Measurements from ENCODE around the gene CC2D1A.
A peak's percentile ranks its signal among the peaks of the same experiment; 100 is the strongest.
"Not testable (repeated sequence)": the region's sequence is repeated elsewhere in the genome, so short reads cannot be mapped to it uniquely, and the experiment has no call there.

Gene CC2D1A

DNA sequence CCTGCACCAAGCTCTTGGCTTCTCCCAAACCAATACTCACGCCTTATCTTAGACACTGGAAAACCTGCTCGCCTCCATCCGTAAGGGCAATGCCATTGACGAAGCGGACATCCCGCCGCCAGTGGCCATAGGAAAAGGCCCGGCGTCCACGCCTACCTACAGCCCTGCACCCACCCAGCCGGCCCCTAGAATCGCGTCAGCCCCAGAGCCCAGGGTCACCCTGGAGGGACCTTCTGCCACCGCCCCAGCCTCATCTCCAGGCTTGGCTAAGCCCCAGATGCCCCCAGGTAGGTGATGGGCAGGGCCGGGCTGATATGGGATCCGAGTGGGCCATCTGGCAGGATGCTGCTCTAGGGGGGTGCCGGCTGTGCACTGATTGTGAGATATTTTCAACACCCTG, 7.4 kb downstream of the CC2D1A start:
- no peak for DNase-seq

DNA sequence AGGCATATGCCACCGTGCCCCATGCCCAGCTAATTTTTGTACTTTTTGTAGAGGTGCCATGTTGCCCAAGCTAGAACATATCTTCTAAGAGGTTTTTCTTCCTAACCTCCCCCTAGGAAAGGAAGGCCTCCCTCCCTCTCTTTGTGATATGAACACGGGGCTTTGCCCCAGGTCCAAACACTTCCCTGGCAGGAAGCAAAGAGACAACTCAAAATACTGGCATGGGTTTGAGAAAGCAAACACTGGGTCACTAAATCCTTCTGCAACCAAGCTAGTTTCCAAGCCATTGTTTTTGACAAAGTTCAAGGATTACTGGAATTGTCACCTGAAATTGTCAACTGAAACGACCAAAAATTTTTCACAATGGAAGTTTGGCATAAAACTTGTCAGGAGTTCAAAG, 8.8 kb downstream of the CC2D1A start:
- no peak for DNase-seq

DNA sequence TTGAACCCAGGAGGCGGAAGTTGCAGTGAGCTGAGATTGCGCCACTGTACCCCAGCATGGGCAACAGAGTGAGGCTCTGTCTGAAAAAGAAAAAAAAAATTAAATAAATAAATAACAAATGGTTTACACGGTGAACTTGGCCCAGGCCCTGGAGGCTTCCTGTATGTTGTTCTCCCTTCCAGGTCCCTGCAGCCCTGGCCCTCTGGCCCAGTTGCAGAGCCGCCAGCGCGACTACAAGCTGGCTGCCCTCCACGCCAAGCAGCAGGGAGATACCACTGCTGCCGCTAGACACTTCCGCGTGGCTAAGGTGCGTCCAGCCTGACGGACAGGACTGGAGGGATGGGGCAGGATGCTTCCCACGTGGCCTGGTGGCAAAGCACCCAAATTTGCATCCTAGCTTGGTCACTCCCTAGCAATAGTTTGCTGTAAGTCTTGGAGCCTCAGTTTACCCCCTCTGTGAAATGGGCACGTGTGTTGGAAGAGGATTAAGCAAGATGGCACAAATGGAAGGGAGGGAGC, 11.9 kb downstream of the CC2D1A start:
- DNase-seq, result no peak

DNA sequence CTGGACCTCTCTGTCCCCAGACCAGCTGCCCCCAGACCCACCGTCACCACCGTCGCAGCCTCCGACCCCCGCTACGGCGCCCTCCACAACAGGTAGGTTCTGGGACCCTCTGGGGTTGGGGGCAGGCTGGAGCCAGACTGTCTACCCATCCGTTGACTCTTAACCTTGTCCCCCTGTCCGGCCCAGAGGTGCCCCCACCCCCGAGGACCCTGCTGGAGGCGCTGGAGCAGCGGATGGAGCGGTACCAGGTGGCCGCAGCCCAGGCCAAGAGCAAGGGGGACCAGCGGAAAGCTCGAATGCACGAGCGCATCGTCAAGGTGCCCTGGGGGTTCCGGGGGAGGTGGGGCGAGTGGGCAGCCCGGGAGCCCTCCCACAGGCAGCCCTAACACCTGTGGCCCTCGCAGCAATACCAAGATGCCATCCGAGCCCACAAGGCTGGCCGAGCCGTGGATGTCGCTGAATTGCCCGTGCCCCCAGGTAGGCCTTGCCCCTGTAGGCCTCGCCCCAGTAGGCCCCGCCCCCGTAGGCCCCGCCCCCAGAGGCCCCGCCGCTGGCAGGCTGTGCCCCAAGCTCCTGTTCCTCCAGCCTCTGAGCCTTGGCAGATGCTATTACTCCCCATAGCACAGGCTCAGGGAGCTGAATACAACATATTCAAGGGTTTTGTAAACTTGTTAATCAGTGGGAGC, 12.9 kb downstream of the CC2D1A start:
- DNase-seq, result no peak

DNA sequence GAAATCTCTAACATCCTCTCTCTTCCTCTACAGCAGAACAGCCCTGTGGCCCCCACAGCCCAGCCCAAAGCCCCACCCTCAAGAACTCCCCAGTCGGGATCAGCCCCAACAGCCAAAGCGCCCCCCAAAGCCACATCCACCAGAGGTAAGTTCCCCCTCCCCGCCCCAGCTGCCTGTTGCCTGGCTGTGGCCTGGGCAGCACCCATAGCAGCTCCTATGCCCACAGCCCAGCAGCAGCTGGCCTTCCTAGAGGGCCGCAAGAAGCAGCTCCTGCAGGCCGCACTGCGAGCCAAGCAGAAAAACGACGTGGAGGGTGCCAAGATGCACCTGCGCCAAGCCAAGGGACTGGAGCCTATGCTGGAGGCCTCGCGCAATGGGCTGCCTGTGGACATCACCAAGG, 14.5 kb downstream of the CC2D1A start:
- DNase-seq, result no peak

DNA sequence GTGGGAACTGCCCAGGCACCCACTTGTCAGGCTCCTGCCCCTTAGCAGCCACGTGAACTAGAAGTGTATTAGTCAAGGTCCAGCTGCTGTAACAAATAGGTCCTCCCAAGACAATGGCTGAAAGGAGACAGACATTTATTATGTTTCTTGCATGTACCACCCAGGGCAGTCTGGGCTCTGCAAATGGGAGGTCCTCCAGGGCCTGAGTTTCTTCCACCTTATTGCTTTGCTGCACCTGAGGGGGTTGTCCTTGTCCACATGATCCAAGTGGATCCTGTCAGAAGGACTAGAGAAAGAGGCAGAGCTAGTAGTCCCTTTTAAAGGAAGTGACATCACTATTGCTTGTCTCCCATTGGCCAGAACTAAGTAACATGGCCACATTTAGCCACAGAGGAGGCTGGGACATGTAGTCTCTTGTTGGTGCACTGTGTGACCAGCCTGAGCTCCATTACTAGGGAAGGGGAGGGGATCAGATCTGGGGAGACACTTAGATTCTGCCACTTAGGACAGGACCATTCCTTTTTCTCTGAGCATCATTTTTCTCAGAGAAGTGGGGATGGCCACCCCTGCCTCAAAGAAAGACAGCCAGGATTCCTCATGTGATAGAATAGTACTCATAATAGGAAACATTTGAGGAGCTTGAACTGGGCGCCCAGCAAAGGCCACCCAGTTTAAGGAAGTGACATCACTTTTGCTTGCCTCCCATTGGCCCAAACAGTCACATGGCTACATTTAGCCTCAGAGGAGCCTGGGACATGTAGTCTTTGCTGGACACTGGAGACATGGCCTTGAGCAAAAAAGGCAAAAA, 15.1 kb downstream of the CC2D1A start:
- DNase-seq, result peak; percentile 55

DNA sequence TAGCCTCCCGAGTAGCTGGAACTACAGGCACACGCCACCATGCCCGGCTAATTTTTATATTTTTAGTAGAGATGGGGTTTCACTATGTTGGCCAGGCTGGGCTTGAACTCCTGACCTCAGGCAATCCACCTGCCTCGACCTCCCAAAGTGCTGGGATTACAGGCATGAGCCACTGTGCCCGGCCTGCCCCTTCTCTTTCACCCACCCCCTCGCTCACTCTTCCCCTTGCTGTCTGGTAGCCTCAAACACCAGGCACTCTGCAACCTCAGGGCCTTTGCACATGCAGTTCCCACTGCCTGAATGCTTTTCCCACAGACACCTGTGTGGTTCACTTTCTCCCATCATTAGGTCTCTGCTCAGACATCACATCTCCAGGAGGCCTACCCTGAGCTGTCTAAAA, 16.1 kb downstream of the CC2D1A start:
- DNase-seq, result not testable (repeated sequence)

DNA sequence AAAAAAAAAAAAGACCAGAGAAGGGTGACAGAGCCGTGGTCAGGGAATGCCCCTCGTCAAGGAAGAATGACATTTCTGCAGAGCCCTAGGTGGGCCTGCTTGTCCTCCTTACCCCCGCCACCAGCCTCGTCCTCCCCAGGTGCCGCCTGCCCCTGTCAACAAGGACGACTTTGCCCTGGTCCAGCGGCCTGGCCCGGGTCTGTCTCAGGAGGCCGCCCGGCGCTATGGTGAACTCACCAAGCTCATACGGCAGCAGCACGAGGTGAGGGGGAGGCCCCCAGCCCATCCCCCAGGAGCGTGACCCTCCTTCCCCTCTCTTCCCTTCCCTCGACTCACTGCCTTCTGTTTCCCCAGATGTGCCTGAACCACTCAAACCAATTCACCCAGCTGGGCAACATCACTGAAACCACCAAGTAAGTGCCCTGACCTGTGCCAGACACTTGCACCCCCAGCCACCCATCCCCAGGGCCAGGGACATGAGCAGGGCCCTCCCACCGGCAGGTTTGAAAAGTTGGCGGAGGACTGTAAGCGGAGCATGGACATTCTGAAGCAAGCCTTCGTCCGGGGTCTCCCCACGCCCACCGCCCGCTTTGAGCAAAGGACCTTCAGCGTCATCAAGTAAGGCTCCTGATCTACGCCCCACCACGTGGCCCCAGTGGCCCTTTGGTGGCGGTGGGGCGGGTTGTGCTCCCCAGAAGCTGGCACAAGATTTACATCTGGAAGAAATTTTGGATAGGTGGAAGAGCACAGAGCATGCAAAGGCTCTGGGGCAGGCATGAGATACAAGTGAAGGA, 17.4 kb downstream of the CC2D1A start:
- no peak for DNase-seq

DNA sequence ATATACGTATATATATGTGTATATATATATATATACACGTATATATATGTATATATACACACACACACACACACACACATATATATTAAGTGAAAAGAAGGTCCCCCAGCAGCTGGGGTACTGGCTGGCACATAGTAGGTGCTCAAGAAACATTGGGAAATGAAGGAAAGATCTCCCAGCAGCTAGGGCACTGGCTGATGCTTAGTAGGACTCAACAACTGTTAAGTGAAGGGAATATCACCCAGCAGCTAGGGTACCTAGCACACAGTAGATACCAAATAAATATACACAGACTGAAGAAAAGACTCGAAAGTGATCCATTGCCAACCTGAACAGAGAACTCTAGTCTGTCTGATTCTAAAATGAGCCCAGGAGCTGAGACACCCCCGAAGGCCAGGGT, 20.0 kb downstream of the CC2D1A start:
- no peak for DNase-seq

DNA sequence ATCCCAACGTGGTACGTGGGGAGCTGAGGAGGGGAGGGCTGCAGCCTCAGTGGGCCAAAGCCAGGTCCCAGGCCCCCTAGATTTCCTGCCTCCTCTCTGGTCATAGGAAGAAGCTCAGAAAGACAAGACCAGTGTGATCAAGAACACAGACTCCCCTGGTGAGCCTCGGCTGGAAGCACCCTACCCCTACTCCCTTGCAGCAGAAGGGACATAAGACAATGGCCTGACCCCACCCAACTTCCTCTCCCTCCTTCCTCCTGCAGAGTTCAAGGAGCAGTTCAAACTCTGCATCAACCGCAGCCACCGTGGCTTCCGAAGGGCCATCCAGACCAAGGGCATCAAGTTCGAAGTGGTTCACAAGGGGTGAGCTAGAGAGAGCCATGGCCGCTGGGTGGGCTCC, 20.7 kb downstream of the CC2D1A start:
- no peak for DNase-seq

DNA sequence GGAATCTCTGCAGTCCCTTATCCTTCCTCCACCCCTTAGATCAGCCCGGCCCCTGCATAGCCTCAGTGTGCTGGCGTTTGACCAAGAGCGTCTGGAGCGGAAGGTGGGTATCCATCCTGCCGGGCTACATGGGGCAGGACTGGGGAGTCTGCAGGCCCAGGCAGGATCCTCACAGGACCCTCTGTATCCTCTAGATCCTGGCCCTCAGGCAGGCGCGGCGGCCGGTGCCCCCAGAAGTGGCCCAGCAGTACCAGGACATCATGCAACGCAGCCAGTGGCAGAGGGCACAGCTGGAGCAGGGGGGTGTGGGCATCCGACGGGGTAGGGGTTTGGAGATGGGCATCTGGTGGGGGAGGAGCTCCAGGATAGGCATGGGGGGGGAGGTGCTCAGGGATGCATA, 23.3 kb downstream of the CC2D1A start:
- no peak for DNase-seq

DNA sequence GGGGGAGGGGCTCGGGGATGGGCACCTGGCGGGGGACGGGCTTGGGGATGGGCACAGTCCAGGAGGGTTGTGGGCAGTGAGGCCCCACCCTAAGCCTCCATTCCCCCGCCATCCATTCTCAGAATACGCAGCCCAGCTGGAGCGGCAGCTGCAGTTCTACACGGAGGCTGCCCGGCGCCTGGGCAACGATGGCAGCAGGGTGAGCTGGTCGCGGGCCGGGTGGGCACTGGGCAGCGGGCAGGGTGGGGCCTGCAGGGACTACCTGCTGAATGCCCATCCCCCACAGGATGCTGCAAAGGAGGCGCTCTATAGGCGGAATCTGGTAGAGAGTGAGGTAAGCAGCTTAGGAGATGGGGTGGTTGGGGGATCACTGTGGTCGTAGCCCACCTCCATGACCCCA, 24.0 kb downstream of the CC2D1A start:
- DNase-seq, result no peak

DNA sequence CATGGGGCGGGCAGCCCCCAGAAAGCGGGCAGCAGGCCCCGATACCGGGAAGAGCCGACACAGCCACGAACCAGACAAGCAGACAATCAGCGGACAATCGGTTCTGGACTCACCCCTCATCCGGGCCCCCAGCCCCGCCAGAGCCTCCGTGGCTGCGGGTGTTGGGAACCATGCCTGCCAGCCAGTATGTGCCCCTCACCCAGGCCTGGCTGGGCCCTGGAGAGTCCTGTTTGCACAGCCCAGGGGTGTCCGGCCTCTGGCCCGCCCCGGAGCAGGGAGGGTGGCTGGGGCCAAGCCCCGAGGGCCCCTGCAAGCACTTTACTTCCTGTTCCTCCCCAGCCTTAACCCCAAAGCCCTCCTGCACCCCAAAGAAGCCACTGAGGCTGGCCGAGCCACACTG, 24.4 kb downstream of the CC2D1A start:
- no peak for DNase-seq

DNA sequence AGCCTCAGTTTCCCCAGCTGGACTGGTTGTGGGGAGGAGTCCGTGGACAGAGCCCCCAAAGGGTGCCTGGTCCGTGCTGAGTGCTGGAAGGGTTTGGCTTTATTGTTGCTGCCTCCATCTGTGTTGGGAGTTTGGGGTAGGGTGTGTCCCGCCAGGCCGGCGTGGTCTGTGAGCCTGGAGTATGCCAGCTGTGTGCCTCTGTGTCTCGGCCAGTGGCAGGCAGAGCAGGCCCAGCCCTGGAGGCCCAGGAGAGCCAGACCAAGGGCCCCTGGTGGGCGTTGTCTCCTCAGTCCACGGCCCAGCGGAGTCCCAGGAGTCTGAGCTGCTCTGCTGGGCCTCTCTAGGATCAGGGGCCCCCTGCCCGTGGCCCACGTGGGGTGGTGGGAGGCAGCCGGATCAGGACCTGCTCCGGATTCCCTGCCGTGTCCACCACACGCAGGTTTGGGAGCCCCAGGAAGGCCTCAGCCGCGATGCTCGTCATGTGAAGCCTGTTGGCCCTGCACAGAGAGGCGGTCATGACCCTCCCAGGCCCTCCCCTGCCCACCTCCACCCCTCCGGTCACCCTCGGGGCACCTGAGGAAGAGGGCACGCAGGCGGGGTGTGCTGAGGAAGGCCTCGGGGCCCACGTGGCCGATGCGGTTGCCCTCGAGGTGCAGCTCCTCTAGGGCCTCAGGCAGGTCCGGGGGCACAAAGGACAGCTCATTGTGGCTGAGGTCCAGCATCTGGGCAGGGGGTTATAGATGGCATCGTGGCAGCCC, 25.6 kb downstream of the CC2D1A start:
- no peak for DNase-seq

DNA sequence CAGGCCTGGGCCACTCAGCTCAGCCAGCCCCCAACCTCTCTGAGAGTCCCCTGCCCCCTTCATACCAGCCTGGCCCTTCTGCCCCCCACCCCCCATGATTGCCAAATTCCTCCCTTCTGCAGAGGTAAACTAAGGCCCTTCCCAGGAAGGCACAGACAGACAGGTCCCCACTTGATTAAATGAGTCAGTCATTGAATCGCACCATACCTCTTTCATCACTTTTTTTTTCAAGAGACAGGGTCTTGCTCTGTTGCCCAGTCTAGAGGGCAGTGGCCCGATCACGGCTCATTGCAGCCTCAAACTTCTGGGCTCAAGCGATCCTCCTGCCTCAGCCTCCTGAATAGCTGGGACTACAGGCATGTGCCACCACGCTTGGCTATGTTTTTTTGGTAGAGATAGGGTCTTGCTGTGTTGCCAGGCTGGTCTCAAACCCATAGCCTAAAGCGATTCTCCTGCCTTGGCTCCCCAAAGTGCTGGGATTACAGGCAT, 26.2 kb downstream of the CC2D1A start:
- no peak for DNase-seq

DNA sequence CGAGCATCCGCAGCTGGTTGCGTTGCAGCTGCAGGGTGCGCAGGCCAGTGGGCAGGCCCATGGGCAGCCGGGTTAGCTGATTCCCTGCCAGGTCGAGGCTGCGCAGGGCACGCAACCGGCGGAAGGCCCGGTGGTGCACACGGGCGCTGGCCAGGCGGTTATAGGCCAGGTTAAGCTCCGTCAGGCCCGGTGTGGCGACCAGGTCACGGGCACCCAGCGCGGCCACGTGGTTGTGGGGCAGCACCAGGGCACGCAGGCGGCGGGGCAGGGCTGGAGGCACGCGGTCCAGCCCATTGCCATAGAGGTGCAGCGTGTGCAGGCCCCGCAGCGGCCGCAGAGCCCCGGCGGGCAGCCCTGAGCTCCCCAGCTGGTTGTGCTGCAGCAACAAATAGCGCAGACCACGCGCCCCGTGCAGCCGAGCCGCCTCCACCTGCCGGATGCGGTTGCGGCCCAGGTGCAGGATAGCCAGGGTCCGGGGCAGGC, 27.0 kb downstream of the CC2D1A start:
- DNase-seq, result no peak

DNA sequence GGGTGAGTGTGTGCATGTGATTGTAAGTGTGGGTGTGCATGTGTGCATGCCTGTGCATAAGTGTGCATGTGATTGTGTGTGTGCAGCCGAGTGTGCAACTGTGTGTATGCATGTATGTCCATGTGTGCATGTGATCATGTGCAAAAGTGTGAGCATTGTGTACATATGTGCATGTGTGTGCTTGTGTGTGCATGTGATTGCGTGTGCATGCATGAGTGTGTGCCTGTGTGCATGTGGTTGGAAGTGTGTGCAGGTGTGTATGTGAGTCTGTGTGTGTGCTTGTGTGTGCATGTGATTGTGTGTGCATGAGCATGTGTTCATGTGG, 28.7 kb downstream of the CC2D1A start:
- no peak for DNase-seq

DNA sequence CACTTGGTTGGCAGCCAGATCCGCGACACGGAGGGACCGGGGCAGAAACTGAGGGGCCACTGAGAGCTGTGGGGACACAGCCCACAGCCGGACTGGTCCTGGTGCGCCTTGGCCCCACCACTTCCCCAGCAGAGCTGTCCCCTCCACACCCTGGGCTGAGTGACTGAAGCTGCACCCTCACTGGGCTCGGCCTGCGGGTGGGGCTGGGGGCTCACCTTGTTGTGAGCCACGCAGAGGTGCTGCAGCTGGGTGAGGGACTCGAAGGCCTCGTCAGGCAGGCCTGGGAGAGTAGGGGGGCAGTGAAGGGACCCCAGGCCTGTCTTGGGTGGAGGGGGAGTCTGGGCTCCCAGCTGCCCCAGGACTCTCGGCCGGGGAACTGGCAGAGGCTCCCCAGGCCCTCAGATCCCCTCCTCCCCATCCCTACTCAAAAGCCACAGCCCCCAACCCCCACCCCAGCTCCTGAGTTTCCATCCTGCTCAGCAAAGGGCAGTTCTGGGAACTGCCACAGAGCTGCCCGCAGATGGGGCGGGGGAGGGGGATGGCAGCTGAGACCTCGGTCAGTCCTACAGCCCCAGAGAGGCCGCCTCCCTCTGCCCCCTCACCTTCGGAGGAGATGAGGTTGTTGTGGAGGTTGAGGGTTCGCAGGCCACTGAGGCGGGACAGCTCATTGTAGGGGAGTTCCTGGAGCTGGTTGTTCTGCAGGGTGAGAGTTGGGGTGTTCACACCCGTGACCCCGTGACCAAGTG, 29.9 kb downstream of the CC2D1A start:
- no peak for DNase-seq

DNA sequence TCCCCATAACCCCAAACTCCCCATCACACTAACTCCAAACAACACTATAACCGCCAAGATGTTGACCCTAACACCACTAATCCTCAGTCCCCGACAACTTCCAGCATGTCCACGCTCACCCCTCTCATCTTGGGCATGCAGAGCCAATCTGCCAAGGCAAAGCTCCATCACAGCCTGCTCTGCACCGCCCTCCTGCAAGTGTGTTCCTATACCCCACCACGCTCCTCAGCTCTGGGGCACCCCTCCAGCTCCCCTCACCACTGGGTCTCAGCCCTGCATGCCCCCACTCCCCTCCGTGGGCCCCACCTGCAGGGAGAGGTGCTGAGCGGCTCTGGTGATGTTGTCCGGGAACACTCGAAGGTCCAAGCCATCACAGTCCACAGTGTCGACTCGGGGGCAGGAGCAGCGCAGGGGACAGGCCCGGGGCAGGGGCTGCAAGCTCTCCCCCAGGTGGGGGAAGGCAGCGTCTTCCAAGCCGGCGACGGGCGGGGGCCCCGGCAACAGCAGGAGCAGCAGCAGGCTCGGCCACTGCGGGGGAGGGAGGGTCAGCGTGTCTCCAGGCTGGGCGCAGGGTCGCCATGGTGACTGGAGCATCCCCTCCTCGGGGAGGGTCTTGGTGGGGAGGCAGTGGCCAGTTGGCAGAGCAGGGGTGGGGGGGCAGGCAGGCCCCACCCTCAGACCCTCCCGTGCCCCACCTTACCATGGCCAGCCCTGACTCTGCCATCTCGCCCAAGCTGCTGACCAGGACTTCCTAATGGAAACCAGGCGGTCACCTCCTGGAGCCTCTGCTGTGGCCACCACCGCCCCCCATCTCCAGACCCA, 31.7 kb downstream of the CC2D1A start:
- peak; percentile 17 for DNase-seq

DNA sequence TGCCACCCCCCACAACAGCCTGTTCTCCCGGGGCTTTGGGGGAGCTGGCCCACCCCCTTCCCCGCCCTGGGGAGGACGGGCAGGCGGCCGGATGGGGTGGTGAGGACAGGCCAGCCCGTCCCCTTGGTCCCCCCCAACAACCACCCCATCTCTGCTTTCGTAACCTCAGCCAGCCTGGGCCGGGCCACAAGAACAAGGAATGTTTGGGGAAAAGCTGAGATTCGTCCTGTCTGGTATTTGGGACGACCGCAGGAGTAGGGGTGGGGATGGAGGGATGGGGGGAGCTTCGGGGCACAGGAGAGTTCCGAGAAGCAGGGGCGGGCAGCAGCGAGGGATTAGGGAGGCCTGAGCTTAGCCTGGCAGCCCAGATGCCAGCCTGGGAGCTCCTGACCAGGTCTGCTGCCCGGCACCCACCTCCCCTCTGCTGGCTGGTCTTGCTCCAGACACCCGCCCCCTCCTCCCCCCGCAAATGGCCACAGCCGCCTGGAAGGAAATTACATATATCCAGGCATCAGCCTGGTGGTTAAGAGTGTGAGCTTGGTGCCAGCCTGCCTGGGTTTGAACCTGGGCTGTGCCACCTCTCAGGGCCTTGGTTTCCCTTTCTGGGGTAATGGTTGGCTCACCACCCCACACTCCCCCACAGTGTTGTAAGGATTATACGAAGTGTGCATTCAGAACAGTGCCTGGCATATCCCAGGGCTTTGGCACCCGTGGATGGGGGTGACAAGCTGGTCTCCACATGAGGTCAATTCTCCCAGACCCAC, 32.5 kb downstream of the CC2D1A start, which contains the start of gene PODNL1:
TSS of gene PODNL1 (minus strand) at position 117 of the 764 bp plus-strand sequence. CDS start 236 bp downstream, outside the sequence.
- peak; percentile 79 for DNase-seq
